PC-3 (cell line): ENCODE results near the gene CP. TPM values are rescaled to one million over a fixed set of nuclear protein-coding genes. Genes with fewer than 3 reads are reported as not detected.

Source experiments
- ATAC-seq: fragments of 200-7000 bp; cut with Tn5 transposase; 2 replicates; pipeline ENCODE4 v1.9.1; 2020; ENCODE audit warnings: mild to moderate bottlenecking, moderate library complexity
- BruUV-seq: library from RNA; stranded (reverse); fragments of 400-500 nt; replicated peaks from 2 replicates; lab custom pipeline; 2021; lab: Mats Ljungman, UMichigan
- CTCF ChIA-PET: fragments of 300-600 bp; sonication (Branson Sonifier 250); formaldehyde crosslinking; loops from one replicate; lab custom pipeline; 2022; ENCODE audit warnings: antibody characterized with exemption; lab: Charles Lee
- POLR2A ChIA-PET: fragments of 300-600 bp; sonication (Branson Sonifier 250); formaldehyde crosslinking; loops from one replicate; lab custom pipeline; 2022; ENCODE audit warnings: antibody characterized with exemption; ENCODE audit not compliant: unreplicated experiment; lab: Charles Lee
- DNase-seq: peaks from one replicate; pipeline ENCODE4 v3.0.0-alpha.2; 2015
- H2AFZ ChIP-seq: fragments of 300-600 bp; sonication (generic); 2 replicates; pipeline ENCODE4 v1.6.0; 2016; ENCODE audit warnings: antibody characterized with exemption, low read length
- H3F3A ChIP-seq: fragments of 300-600 bp; sonication (generic); one replicate; pipeline ENCODE4 v1.6.0; 2017; ENCODE audit warnings: antibody characterized with exemption, low read length, control low read depth, mild to moderate bottlenecking; ENCODE audit not compliant: unreplicated experiment
- H3K27ac ChIP-seq: fragments of 300-600 bp; sonication (generic); 2 replicates; pipeline ENCODE4 v1.5.1; 2016; ENCODE audit warnings: mild to moderate bottlenecking, low read length
- H3K27me3 ChIP-seq: fragments of 300-600 bp; sonication (generic); 2 replicates; pipeline ENCODE4 v1.6.1; 2016; ENCODE audit warnings: low read length, mixed read lengths
- H3K36me3 ChIP-seq: fragments of 300-600 bp; sonication (generic); 2 replicates; pipeline ENCODE4 v1.6.1; 2016; ENCODE audit warnings: low read depth, mixed run types, low read length, mixed read lengths
- H3K4me1 ChIP-seq: fragments of 300-600 bp; sonication (generic); 2 replicates; pipeline ENCODE4 v1.5.1; 2016; ENCODE audit warnings: low read length; ENCODE audit not compliant: insufficient read depth
- H3K4me2 ChIP-seq: fragments of 300-600 bp; sonication (generic); 2 replicates; pipeline ENCODE4 v1.6.0; 2016; ENCODE audit warnings: low read length
- H3K4me3 ChIP-seq: fragments of 300-600 bp; sonication (generic); 2 replicates; pipeline ENCODE4 v1.5.1; 2016; ENCODE audit warnings: mild to moderate bottlenecking, low read length, mixed read lengths
- H3K79me2 ChIP-seq: fragments of 300-600 bp; sonication (generic); 2 replicates; pipeline ENCODE4 v1.6.1; 2017; ENCODE audit warnings: low read length, mixed read lengths
- H3K9ac ChIP-seq: fragments of 300-600 bp; sonication (generic); 2 replicates; pipeline ENCODE4 v1.6.0; 2016; ENCODE audit warnings: mild to moderate bottlenecking, low read length
- H3K9me2 ChIP-seq: fragments of 300-600 bp; sonication (generic); replicated peaks from 2 replicates; pipeline ENCODE4 v1.6.1; 2016; ENCODE audit warnings: mixed run types, low read length, mixed read lengths
- H3K9me3 ChIP-seq: fragments of 300-600 bp; sonication (generic); 2 replicates; pipeline ENCODE4 v1.6.1; 2016; ENCODE audit warnings: low read length, mixed read lengths
- H4K20me1 ChIP-seq: fragments of 300-600 bp; sonication (generic); 2 replicates; pipeline ENCODE4 v1.6.1; 2016; ENCODE audit warnings: low read length, mixed read lengths
- CTCF ChIP-seq: fragments of 300-600 bp; sonication (generic); conservative IDR thresholded peaks from 2 replicates; pipeline ENCODE4 v1.5.1; 2017; ENCODE audit warnings: antibody characterized with exemption, low read depth, mild to moderate bottlenecking, low read length
- EZH2 ChIP-seq: fragments of 300-600 bp; sonication (generic); IDR thresholded peaks from one replicate; pipeline ENCODE4 v1.6.1; 2017; ENCODE audit warnings: antibody characterized with exemption, mild to moderate bottlenecking, low read length; ENCODE audit not compliant: unreplicated experiment
- EZH2phosphoT487 ChIP-seq: fragments of 300-600 bp; sonication (generic); IDR thresholded peaks from 2 replicates; pipeline ENCODE4 v1.6.1; 2018; ENCODE audit warnings: mild to moderate bottlenecking, antibody characterized with exemption, low read length, borderline replicate concordance
- intact Hi-C: fragments of 100-400 bp; cut with micrococcal nuclease; formaldehyde crosslinking; loops from 2 replicates; pipeline ENCODE4 v1.9.0; 2023
- total RNA-seq: library from RNA; depleted of rRNA; stranded (reverse); fragments of >200 nt; gene quantifications from 2 replicates; pipeline ENCODE4 v1.2.3, GENCODE V29; 2014

CP gene
- total RNA-seq, 1 experiment from 2014 or later, result 0.04 TPM

GRCh38 chr3:149134575-149134974 lies 87.1 kb downstream of the CP start:
- Histone ChIP-seq H3K9me3 (no peaks in the 10 kb centered on the region), H4K20me1 (no peaks in the 10 kb centered on the region), H3K27me3 (no peaks in the 10 kb centered on the region), H3K9me2 (no peaks in the 10 kb centered on the region), H3K4me3 (no peak overlapping the region; the same call in 1 of the 2 replicates), H3F3A (no peaks in the 10 kb centered on the region), H3K4me2 (peak overlapping the region; percentile 33; the same call in 1 of the 2 replicates), H3K36me3 (no peaks in the 10 kb centered on the region), H3K4me1 (peaks cover 33% of the 10 kb centered on the region), H2AFZ (no peak overlapping the region), H3K27ac (peak overlapping the region; percentile 43), H3K79me2 (peaks cover 44% of the 10 kb centered on the region), H3K9ac (no peak overlapping the region)
- CTCF ChIA-PET, result no interaction called here
- no TSS peak for BruUV-seq
- DNase-seq, result peak; percentile 74
- intact Hi-C loops, result loop anchor here (2.0 to 5.0 kb wide), 2 partner anchors 40 to 88 kb away; partner anchors contain the start of gene CP
- TF ChIP-seq EZH2 (no peak), EZH2phosphoT487 (no peak)
- peak; percentile 88 for ATAC-seq
- POLR2A ChIA-PET, result interaction anchor here (0.6 to 0.7 kb wide), 2 partner anchors 168 to 356 kb away, joined by 3 read pairs; no protein-coding TSS in a partner anchor

GRCh38 chr3:149131589-149131988 lies 90.0 kb downstream of the CP start:
- no peak for TF ChIP-seq EZH2phosphoT487
- no peak for TF ChIP-seq EZH2
- TF ChIP-seq CTCF, result no peak
- ATAC-seq (no peak), DNase-seq (no peak)
- H3K27ac ChIP-seq, result no peak overlapping the region
- H3K36me3 ChIP-seq, result no peaks in the 10 kb centered on the region
- H3K4me2 ChIP-seq, result peak overlapping the region; percentile 96
- H3K4me3 ChIP-seq, result peak overlapping the region; percentile 78; the same call in 1 of the 2 replicates
- no peaks in the 10 kb centered on the region for H3K9me3 ChIP-seq
- H3K9ac ChIP-seq, result no peak overlapping the region
- no TSS peak for BruUV-seq
- peaks cover 44% of the 10 kb centered on the region for H3K79me2 ChIP-seq
- ChIA-PET CTCF (no interaction called here), POLR2A (interaction anchor here (0.7 kb wide), 1 partner anchor 39 kb away, joined by 3 read pairs; no protein-coding TSS in a partner anchor)
- intact Hi-C loops, result loop anchor here (5.0 kb wide), 1 partner anchor 91 kb away; the partner anchor contains the start of gene CP
- H3F3A ChIP-seq, result no peaks in the 10 kb centered on the region
- H2AFZ ChIP-seq, result no peak overlapping the region
- no peaks in the 10 kb centered on the region for H3K9me2 ChIP-seq
- peaks cover 43% of the 10 kb centered on the region for H3K4me1 ChIP-seq
- H3K27me3 ChIP-seq, result no peaks in the 10 kb centered on the region
- H4K20me1 ChIP-seq, result no peaks in the 10 kb centered on the region

- Histone ChIP-seq H3K9me2 (no peaks in the 10 kb centered on the region), H3K27me3 (no peaks in the 10 kb centered on the region), H3K27ac (peak within 1 kb of the TSS; percentile 65), H3K36me3 (no peaks in the 10 kb centered on the region), H3F3A (no peaks in the 10 kb centered on the region), H3K79me2 (peaks cover 33% of the 10 kb centered on the region), H3K9me3 (no peaks in the 10 kb centered on the region), H3K4me3 (peak within 1 kb of the TSS; percentile 78), H3K4me1 (peaks cover 38% of the 10 kb centered on the region), H3K9ac (peak within 1 kb of the TSS; percentile 81), H3K4me2 (peak within 1 kb of the TSS; percentile 96), H2AFZ (peak within 1 kb of the TSS; percentile 87), H4K20me1 (no peaks in the 10 kb centered on the region)
- intact Hi-C loops, result loop anchor here (2.0 to 5.0 kb wide), 2 partner anchors 93 to 117 kb away; partner anchors contain the start of gene CP
- no TSS peak for BruUV-seq
- DNase-seq, result peak; percentile 95
- POLR2A ChIA-PET, result interaction anchor here (0.6 to 0.8 kb wide), 3 partner anchors 10 to 174 kb away, joined by 3 to 4 read pairs (median 3); no protein-coding TSS in a partner anchor
- CTCF ChIA-PET, result interaction anchor here (1.0 to 1.3 kb wide), 2 partner anchors 9 to 174 kb away, joined by 5 to 6 read pairs; no protein-coding TSS in a partner anchor
- TF ChIP-seq EZH2phosphoT487, result no peak
- peak; percentile 90 for ATAC-seq
These were observed 92.1 kb downstream of the CP start, which contains the start of gene HPS3 for GRCh38 chr3:149129326-149130205. Gene HPS3, plus strand, starts transcription at chr3:149129638. Its CDS starts 86 bp downstream, at chr3:149129724.
